Stomach smooth muscle (tissue), 2 donors: ENCODE data around the gene BSDC1.
"Not testable (repeated sequence)": the region's sequence is repeated elsewhere in the genome, so short reads cannot be mapped to it uniquely, and the experiment has no call there.

Source experiments
- H3K27ac ChIP-seq: one replicate; pipeline ENCODE4 v1.7.0; 2013; ENCODE audit warnings: mild to moderate bottlenecking, low read length, inconsistent platforms
- H3K27me3 ChIP-seq, 2 donors: one replicate each; pipeline ENCODE4 v1.7.0; 2013; ENCODE audit warnings: low read length in 2 of 2; ENCODE audit not compliant: insufficient read depth in 2 of 2, control insufficient read depth in 1 of 2
- H3K36me3 ChIP-seq, 2 donors: one replicate each; pipeline ENCODE4 v1.7.0; 2013; ENCODE audit warnings: low read length in 2 of 2; ENCODE audit not compliant: control insufficient read depth in 2 of 2, insufficient read depth in 2 of 2
- H3K4me1 ChIP-seq: one replicate; pipeline ENCODE4 v1.7.0; 2013; ENCODE audit warnings: low read length; ENCODE audit not compliant: control insufficient read depth, insufficient read depth
- H3K4me3 ChIP-seq, 2 donors: one replicate each; pipeline ENCODE4 v1.7.0; 2013; ENCODE audit warnings: low read length in 2 of 2
- H3K9ac ChIP-seq, 2 donors: one replicate each; pipeline ENCODE4 v1.7.0; 2013; ENCODE audit warnings: low read length in 2 of 2, mild to moderate bottlenecking in 1 of 2
- H3K9me3 ChIP-seq, 2 donors: one replicate each; pipeline ENCODE4 v1.7.0; 2013; ENCODE audit warnings: low read length in 2 of 2; ENCODE audit not compliant: control insufficient read depth in 2 of 2
- donor health status: healthy.
- donor health status: Pancreatic carcinoma.

The BSDC1 gene

GRCh38 chr1:32394141-32394889, at the start of gene BSDC1:
Gene BSDC1 (minus strand): TSS chr1:32394441. CDS start chr1:32394414, 27 bp downstream.
- H3K27ac ChIP-seq, result peak within 1 kb of the TSS; percentile 96
- H3K27me3 ChIP-seq, result no peaks in the 10 kb centered on the region
- H3K4me3 ChIP-seq, result peak within 1 kb of the TSS; percentile 92 to 98
- peaks cover 17% of the 10 kb centered on the region for H3K4me1 ChIP-seq
- H3K36me3 ChIP-seq, result peaks cover 11 to 18% of the 10 kb centered on the region in 2 donors
- no peaks in the 10 kb centered on the region for H3K9me3 ChIP-seq
- H3K9ac ChIP-seq, result peak within 1 kb of the TSS; percentile 95 to 100

- not testable (repeated sequence) for H3K9me3 ChIP-seq, H3K9ac ChIP-seq, H3K27me3 ChIP-seq, H3K4me1 ChIP-seq, H3K27ac ChIP-seq, H3K4me3 ChIP-seq, H3K36me3 ChIP-seq
Measured at GRCh38 chr1:32441467-32441866, 47.2 kb upstream of the BSDC1 start.

- not testable (repeated sequence) for H3K36me3 ChIP-seq, H3K27ac ChIP-seq, H3K9ac ChIP-seq, H3K4me3 ChIP-seq, H3K9me3 ChIP-seq, H3K27me3 ChIP-seq, H3K4me1 ChIP-seq
Measured at GRCh38 chr1:32438777-32439176, 44.5 kb upstream of the BSDC1 start.

GRCh38 chr1:32438136-32438535, 43.9 kb upstream of the BSDC1 start:
- Histone ChIP-seq H3K9ac (no peak overlapping the region), H3K27me3 (peaks cover 0 to 7% of the 10 kb centered on the region in 2 donors), H3K4me3 (no peak overlapping the region), H3K4me1 (no peaks in the 10 kb centered on the region), H3K36me3 (no peaks in the 10 kb centered on the region), H3K27ac (no peak overlapping the region), H3K9me3 (peaks cover 4 to 5% of the 10 kb centered on the region in 2 donors)

- H3K36me3 ChIP-seq, result no peaks in the 10 kb centered on the region
- H3K27me3 ChIP-seq, result peaks cover 1 to 6% of the 10 kb centered on the region in 2 donors
- H3K27ac ChIP-seq, result no peak overlapping the region
- H3K4me3 ChIP-seq, result no peak overlapping the region
- no peak overlapping the region for H3K9ac ChIP-seq
- H3K4me1 ChIP-seq, result peaks cover 1% of the 10 kb centered on the region
- no peaks in the 10 kb centered on the region for H3K9me3 ChIP-seq
Measured at GRCh38 chr1:32431736-32432400, 37.6 kb upstream of the BSDC1 start.

- Histone ChIP-seq H3K9me3 (no peaks in the 10 kb centered on the region), H3K4me1 (peaks cover 9% of the 10 kb centered on the region), H3K36me3 (no peaks in the 10 kb centered on the region), H3K9ac (no peak overlapping the region), H3K27me3 (peaks cover 23 to 33% of the 10 kb centered on the region in 2 donors), H3K27ac (no peak overlapping the region), H3K4me3 (no peak overlapping the region)
Measured at GRCh38 chr1:32427264-32427963, 33.2 kb upstream of the BSDC1 start.

GRCh38 chr1:32426489-32427255, 32.4 kb upstream of the BSDC1 start:
- Histone ChIP-seq H3K4me3 (peak overlapping the region in 1 of 2 donors; percentile 44), H3K27ac (no peak overlapping the region), H3K9me3 (no peaks in the 10 kb centered on the region), H3K36me3 (no peaks in the 10 kb centered on the region), H3K27me3 (peaks cover 23 to 33% of the 10 kb centered on the region in 2 donors), H3K9ac (no peak overlapping the region), H3K4me1 (peaks cover 9% of the 10 kb centered on the region)

GRCh38 chr1:32421775-32422174, 27.5 kb upstream of the BSDC1 start:
- Histone ChIP-seq H3K27me3 (peaks cover 22 to 26% of the 10 kb centered on the region in 2 donors), H3K36me3 (no peaks in the 10 kb centered on the region), H3K27ac (no peak overlapping the region), H3K4me1 (peaks cover 6% of the 10 kb centered on the region), H3K9ac (no peak overlapping the region), H3K9me3 (no peaks in the 10 kb centered on the region), H3K4me3 (no peak overlapping the region)

- Histone ChIP-seq H3K4me3 (no peak overlapping the region), H3K4me1 (no peaks in the 10 kb centered on the region)
Measured at GRCh38 chr1:32414186-32414886, 20.1 kb upstream of the BSDC1 start.

More at GRCh38 chr1:32414186-32414886, 20.1 kb upstream of the BSDC1 start:
- Histone ChIP-seq H3K9me3 (peaks cover 0 to 6% of the 10 kb centered on the region in 2 donors), H3K27ac (no peak overlapping the region), H3K9ac (no peak overlapping the region), H3K27me3 (no peaks in the 10 kb centered on the region), H3K36me3 (no peaks in the 10 kb centered on the region)
